SK-N-SH treated with all-trans-retinoic acid at 6 μM for 48 hours (cell line): Measurements from ENCODE around the gene YIPF6.

ENCODE experiments used
- ATAC-seq: fragments of 200-7000 bp; cut with Tn5 transposase; 3 replicates; pipeline ENCODE4 v1.9.1; 2020; ENCODE audit warnings: mild to moderate bottlenecking, moderate library complexity
- ARNTL ChIP-seq: fragments of 450-650 bp; formaldehyde crosslinking; IDR thresholded peaks from 2 replicates; pipeline ENCODE4 v1.5.0; 2020; ENCODE audit warnings: low read depth, mild to moderate bottlenecking, moderate library complexity, borderline replicate concordance
- BACH2 ChIP-seq: fragments of 250-450 bp; sonication (Bioruptor Pico); IDR thresholded peaks from 2 replicates; pipeline ENCODE4 v1.9.0; 2021; ENCODE audit warnings: mild to moderate bottlenecking, borderline replicate concordance
- GLIS3 ChIP-seq: fragments of 250-450 bp; sonication (Bioruptor Pico); IDR thresholded peaks from 2 replicates; pipeline ENCODE4 v1.5.0; 2020; ENCODE audit warnings: mild to moderate bottlenecking, moderate library complexity
- ISL1 ChIP-seq: fragments of 250-450 bp; sonication (Bioruptor Pico); IDR thresholded peaks from 2 replicates; pipeline ENCODE4 v2.1.2; 2022; ENCODE audit warnings: mild to moderate bottlenecking, moderate library complexity
- OSR1 ChIP-seq: fragments of 250-450 bp; sonication (Bioruptor Pico); IDR thresholded peaks from 2 replicates; pipeline ENCODE4 v1.8.0; 2022; ENCODE audit warnings: moderate library complexity, mild to moderate bottlenecking, inconsistent platforms
- PPARA ChIP-seq: fragments of 250-450 bp; sonication (Bioruptor Pico); IDR thresholded peaks from 2 replicates; pipeline ENCODE4 v1.5.0; 2020; ENCODE audit warnings: mild to moderate bottlenecking, borderline replicate concordance
- RARB ChIP-seq: fragments of 250-450 bp; sonication (Bioruptor Pico); IDR thresholded peaks from 2 replicates; pipeline ENCODE4 v1.8.0; 2021; ENCODE audit warnings: mild to moderate bottlenecking, moderate library complexity
- SNAI2 ChIP-seq: fragments of 250-450 bp; sonication (Bioruptor Pico); IDR thresholded peaks from 2 replicates; pipeline ENCODE4 v1.5.0; 2020; ENCODE audit warnings: mild to moderate bottlenecking, moderate library complexity
- TCF4 ChIP-seq: fragments of 250-450 bp; sonication (Bioruptor Pico); IDR thresholded peaks from 2 replicates; pipeline ENCODE4 v1.8.0; 2021; ENCODE audit warnings: mild to moderate bottlenecking, moderate library complexity, borderline replicate concordance
- TOX ChIP-seq: fragments of 250-450 bp; sonication (Bioruptor Pico); IDR thresholded peaks from 2 replicates; pipeline ENCODE4 v1.8.0; 2021; ENCODE audit warnings: mild to moderate bottlenecking, moderate library complexity, borderline replicate concordance
- ZFP3 ChIP-seq: fragments of 250-450 bp; sonication (Bioruptor Pico); IDR thresholded peaks from 2 replicates; pipeline ENCODE4 v1.5.0; 2020; ENCODE audit warnings: mild to moderate bottlenecking, moderate library complexity
- ZFP30 ChIP-seq: fragments of 450-650 bp; formaldehyde crosslinking; IDR thresholded peaks from 2 replicates; pipeline ENCODE4 v1.5.0; 2022; ENCODE audit warnings: mild to moderate bottlenecking, moderate library complexity
- ZNF565 ChIP-seq: fragments of 450-650 bp; formaldehyde crosslinking; conservative IDR thresholded peaks from 2 replicates; pipeline ENCODE4 v1.5.0; 2020; ENCODE audit warnings: low read depth, mild to moderate bottlenecking, moderate library complexity
- ZNF70 ChIP-seq: fragments of 450-650 bp; formaldehyde crosslinking; IDR thresholded peaks from 2 replicates; pipeline ENCODE4 v1.5.0; 2020; ENCODE audit warnings: mild to moderate bottlenecking, moderate library complexity
- ZNF8 ChIP-seq: fragments of 450-650 bp; formaldehyde crosslinking; IDR thresholded peaks from 2 replicates; pipeline ENCODE4 v1.5.0; 2020; ENCODE audit warnings: mild to moderate bottlenecking, moderate library complexity
- TF ChIP-seq, protein P1 (sequence below): fragments of 250-450 bp; sonication (Bioruptor Pico); IDR thresholded peaks from 2 replicates; pipeline ENCODE4 v1.5.0; 2020; ENCODE audit warnings: mild to moderate bottlenecking, moderate library complexity
- TF ChIP-seq, protein P2 (sequence below): fragments of 250-450 bp; sonication (Bioruptor Pico); IDR thresholded peaks from 2 replicates; pipeline ENCODE4 v1.5.1; 2021; ENCODE audit warnings: mild to moderate bottlenecking, moderate library complexity
- TF ChIP-seq, protein P3 (sequence below): fragments of 250-450 bp; sonication (Bioruptor Pico); IDR thresholded peaks from 2 replicates; pipeline ENCODE4 v1.5.1; 2020; ENCODE audit warnings: low read depth, mild to moderate bottlenecking, moderate library complexity

YIPF6 gene

DNA sequence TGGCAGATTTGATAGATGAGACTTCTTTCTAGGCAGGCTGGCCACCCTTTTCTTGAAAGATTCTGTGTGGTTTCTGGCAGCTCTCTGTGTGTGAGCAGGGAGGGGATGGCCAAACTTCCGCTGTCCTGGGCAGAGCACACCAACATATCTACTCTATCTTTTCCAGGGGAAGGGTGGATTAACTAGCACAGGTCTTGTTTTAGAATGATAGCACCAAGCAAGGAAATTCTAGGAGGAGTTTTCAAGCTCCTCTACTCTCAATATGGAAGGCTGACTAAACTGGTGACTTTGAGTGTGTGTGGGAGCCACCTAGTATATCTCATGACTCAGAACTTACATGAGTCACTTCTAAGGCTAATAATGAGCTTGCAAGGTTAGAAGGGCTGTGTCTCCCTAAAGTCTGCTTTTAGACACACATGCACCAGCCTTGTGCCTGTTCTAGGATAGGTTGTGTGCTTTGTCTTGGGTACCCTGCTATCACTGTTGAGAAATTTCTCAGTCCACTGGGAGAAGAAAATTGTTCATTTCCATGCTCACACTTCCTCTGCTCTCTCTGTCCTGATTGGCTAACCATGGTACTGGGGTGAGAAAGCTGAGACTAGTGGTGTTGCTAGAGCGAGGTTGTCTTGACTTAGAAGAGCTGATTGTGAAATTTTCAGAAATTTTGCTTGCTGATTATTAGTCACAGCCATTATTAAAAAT lies 72.9 kb downstream of the YIPF6 start:
- peak; percentile 88 for ATAC-seq
- no peak for TF ChIP-seq GLIS3 (CRISPR knock-in tag)
- no peak for TF ChIP-seq BACH2 (CRISPR knock-in tag)
- TF ChIP-seq ZFP30 (CRISPR knock-in tag), result no peak
- TF ChIP-seq TCF4 (CRISPR knock-in tag), result no peak

DNA sequence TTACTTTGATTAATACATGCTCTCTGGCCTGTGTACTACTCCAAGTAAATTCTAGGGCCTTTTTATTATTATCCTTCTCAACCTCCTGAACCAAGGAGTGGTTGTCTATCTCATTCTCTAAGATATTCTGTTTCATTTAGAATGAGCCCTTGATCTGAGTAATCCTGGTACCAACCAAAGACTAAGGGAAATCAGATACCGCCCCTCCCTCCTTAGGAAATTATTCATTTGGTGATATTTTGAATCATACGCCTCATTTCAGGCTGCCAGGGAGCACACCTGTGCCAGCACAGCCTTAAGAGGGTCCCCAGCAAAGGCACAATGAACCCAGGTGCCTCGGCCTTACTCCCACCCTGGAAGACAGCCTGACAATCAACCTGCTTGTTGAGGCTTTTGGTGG lies 75.4 kb downstream of the YIPF6 start:
- no peak for TF ChIP-seq ISL1 (CRISPR knock-in tag)
- TF ChIP-seq TOX (CRISPR knock-in tag), result no peak
- no peak for TF ChIP-seq GLIS3 (CRISPR knock-in tag)
- TF ChIP-seq ZNF565 (CRISPR knock-in tag), result no peak
- TF ChIP-seq ZNF8, result no peak
- no peak for TF ChIP-seq RARB
- TF ChIP-seq BACH2 (CRISPR knock-in tag), result no peak
- TF ChIP-seq, protein P1, sequence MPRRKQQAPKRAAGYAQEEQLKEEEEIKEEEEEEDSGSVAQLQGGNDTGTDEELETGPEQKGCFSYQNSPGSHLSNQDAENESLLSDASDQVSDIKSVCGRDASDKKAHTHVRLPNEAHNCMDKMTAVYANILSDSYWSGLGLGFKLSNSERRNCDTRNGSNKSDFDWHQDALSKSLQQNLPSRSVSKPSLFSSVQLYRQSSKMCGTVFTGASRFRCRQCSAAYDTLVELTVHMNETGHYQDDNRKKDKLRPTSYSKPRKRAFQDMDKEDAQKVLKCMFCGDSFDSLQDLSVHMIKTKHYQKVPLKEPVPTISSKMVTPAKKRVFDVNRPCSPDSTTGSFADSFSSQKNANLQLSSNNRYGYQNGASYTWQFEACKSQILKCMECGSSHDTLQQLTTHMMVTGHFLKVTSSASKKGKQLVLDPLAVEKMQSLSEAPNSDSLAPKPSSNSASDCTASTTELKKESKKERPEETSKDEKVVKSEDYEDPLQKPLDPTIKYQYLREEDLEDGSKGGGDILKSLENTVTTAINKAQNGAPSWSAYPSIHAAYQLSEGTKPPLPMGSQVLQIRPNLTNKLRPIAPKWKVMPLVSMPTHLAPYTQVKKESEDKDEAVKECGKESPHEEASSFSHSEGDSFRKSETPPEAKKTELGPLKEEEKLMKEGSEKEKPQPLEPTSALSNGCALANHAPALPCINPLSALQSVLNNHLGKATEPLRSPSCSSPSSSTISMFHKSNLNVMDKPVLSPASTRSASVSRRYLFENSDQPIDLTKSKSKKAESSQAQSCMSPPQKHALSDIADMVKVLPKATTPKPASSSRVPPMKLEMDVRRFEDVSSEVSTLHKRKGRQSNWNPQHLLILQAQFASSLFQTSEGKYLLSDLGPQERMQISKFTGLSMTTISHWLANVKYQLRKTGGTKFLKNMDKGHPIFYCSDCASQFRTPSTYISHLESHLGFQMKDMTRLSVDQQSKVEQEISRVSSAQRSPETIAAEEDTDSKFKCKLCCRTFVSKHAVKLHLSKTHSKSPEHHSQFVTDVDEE, result no peak
- no peak for TF ChIP-seq ZFP3 (CRISPR knock-in tag)
- no peak for TF ChIP-seq TCF4 (CRISPR knock-in tag)
- TF ChIP-seq ZNF70, result no peak
- TF ChIP-seq, protein P2, sequence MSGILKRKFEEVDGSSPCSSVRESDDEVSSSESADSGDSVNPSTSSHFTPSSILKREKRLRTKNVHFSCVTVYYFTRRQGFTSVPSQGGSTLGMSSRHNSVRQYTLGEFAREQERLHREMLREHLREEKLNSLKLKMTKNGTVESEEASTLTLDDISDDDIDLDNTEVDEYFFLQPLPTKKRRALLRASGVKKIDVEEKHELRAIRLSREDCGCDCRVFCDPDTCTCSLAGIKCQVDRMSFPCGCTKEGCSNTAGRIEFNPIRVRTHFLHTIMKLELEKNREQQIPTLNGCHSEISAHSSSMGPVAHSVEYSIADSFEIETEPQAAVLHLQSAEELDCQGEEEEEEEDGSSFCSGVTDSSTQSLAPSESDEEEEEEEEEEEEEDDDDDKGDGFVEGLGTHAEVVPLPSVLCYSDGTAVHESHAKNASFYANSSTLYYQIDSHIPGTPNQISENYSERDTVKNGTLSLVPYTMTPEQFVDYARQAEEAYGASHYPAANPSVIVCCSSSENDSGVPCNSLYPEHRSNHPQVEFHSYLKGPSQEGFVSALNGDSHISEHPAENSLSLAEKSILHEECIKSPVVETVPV (CRISPR knock-in tag), result no peak
- TF ChIP-seq, protein P3, sequence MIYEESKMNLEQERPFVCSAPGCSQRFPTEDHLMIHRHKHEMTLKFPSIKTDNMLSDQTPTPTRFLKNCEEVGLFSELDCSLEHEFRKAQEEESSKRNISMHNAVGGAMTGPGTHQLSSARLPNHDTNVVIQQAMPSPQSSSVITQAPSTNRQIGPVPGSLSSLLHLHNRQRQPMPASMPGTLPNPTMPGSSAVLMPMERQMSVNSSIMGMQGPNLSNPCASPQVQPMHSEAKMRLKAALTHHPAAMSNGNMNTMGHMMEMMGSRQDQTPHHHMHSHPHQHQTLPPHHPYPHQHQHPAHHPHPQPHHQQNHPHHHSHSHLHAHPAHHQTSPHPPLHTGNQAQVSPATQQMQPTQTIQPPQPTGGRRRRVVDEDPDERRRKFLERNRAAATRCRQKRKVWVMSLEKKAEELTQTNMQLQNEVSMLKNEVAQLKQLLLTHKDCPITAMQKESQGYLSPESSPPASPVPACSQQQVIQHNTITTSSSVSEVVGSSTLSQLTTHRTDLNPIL (CRISPR knock-in tag), result no peak
- TF ChIP-seq PPARA (CRISPR knock-in tag), result no peak
- no peak for TF ChIP-seq SNAI2
- no peak for TF ChIP-seq ARNTL (CRISPR knock-in tag)
- TF ChIP-seq OSR1 (CRISPR knock-in tag), result no peak
- ATAC-seq, result no peak

DNA sequence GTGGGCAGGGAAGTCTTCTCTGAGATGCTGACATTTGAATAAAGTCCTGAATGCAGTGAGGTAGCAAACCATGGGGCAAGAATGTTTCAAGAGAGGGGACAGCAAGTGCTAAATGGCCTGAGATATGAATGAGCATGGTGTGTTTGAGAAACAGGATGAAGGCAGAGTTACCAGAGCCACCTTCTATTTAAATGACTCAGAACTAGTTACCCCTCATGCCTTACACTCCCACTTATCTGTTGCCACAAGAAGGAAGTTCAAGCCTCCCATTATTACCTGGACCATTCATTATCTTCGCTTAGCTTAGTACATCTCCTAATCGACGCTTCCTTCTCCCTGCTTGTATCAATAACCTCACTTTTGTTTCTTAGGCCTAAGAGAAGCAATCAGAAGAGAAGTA lies 81.0 kb downstream of the YIPF6 start:
- no peak for ATAC-seq
- TF ChIP-seq ISL1 (CRISPR knock-in tag), result no peak
- no peak for TF ChIP-seq GLIS3 (CRISPR knock-in tag)
- TF ChIP-seq, protein P2 (CRISPR knock-in tag), result no peak
- TF ChIP-seq, protein P1, result no peak
- no peak for TF ChIP-seq ZNF8
- TF ChIP-seq PPARA (CRISPR knock-in tag), result no peak
- TF ChIP-seq TOX (CRISPR knock-in tag), result no peak
